ENCODE results near the gene SNX3. TPM values are rescaled to one million over a fixed set of nuclear protein-coding genes. Genes with fewer than 3 reads are reported as not detected.
"Not testable (repeated sequence)": the region's sequence is repeated elsewhere in the genome, so short reads cannot be mapped to it uniquely, and the experiment has no call there.

SNX3 gene
- total RNA-seq, 1 experiment from 2014 or later: 104 TPM

- intact Hi-C loops (cut with micrococcal nuclease; ENCODE audit: unreplicated experiment): no loop called here
- H3K9me3 ChIP-seq (ENCODE audit: low read depth, low read length, poor library complexity, severe bottlenecking): no peaks in the 10 kb centered on the region
- H3K4me1 ChIP-seq (ENCODE audit: insufficient read depth, low read length, poor library complexity, severe bottlenecking): peaks cover 4% of the 10 kb centered on the region
- H3K27me3 ChIP-seq (replicated peaks; ENCODE audit: insufficient read depth, low read depth, low read length, poor library complexity): no peaks in the 10 kb centered on the region
- no peak for DNase-seq (ENCODE audit: low spot score)
- ChIA-PET POLR2A (ENCODE audit: low non-redundant PET) (no interaction called here), CTCF (no interaction called here)
- BruUV-seq (replicated peaks): no TSS peak
- no peak overlapping the region for H3K4me3 ChIP-seq (ENCODE audit: low read depth, low read length, poor library complexity, severe bottlenecking)
- no peaks in the 10 kb centered on the region for H3K36me3 ChIP-seq (ENCODE audit: insufficient read depth, low read length, poor library complexity, severe bottlenecking)
- H3K27ac ChIP-seq (ENCODE audit: low read depth, low read length, poor library complexity, severe bottlenecking): no peak overlapping the region
- TF ChIP-seq EZH2 (IDR thresholded peaks at IDR 0.05; ENCODE audit: borderline replicate concordance, low read depth, low read length, poor library complexity, severe bottlenecking): no peak
- TF ChIP-seq CTCF (conservative IDR thresholded peaks at IDR 0.05; ENCODE audit: low read depth, low read length): no peak
These were observed 9.6 kb downstream of the SNX3 start for GRCh38 chr6:108251252-108251651.

- ChIA-PET CTCF (no interaction called here), POLR2A (ENCODE audit: low non-redundant PET) (no interaction called here)
- H3K4me3 ChIP-seq (ENCODE audit: low read depth, low read length, poor library complexity, severe bottlenecking): no peak overlapping the region
- no TSS peak for BruUV-seq (replicated peaks)
- intact Hi-C loops (cut with micrococcal nuclease; ENCODE audit: unreplicated experiment): no loop called here
- peaks cover 4% of the 10 kb centered on the region for H3K4me1 ChIP-seq (ENCODE audit: insufficient read depth, low read length, poor library complexity, severe bottlenecking)
- H3K36me3 ChIP-seq (ENCODE audit: insufficient read depth, low read length, poor library complexity, severe bottlenecking): no peaks in the 10 kb centered on the region
- peak; percentile 47 for DNase-seq (ENCODE audit: low spot score)
- no peaks in the 10 kb centered on the region for H3K9me3 ChIP-seq (ENCODE audit: low read depth, low read length, poor library complexity, severe bottlenecking)
- H3K27ac ChIP-seq (ENCODE audit: low read depth, low read length, poor library complexity, severe bottlenecking): no peak overlapping the region
- no peaks in the 10 kb centered on the region for H3K27me3 ChIP-seq (replicated peaks; ENCODE audit: insufficient read depth, low read depth, low read length, poor library complexity)
- peak; percentile 48; the same call in 1 of the 2 replicates for TF ChIP-seq CTCF (conservative IDR thresholded peaks at IDR 0.05; ENCODE audit: low read depth, low read length)
- no peak for TF ChIP-seq EZH2 (IDR thresholded peaks at IDR 0.05; ENCODE audit: borderline replicate concordance, low read depth, low read length, poor library complexity, severe bottlenecking)
These were observed 10.5 kb downstream of the SNX3 start for GRCh38 chr6:108250240-108250866.

DNA sequence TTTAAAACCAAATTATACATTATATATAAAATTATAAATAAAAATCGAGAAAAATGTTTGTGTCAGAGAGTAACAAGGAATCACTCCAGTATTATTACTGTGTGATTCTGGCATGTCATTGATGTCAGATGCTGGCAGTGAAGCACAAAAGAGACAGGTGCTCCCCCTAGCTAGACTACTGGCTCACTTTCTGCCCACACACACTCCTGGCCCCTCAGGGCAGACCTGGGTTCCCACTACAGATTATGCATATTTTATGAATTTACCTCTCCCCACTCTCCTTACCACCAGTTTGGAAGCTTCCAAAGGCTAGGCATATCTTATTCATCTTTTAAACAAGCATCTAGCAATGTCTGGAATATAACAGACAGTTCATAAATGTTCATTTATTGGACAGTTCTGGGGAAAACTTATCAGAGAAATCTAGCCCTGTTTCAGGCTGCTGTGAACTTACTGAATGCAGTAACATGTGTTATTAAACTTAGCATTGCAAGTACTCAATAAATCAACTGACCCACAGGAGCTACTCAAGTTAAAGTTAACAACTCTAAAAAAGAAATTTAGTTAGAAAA lies 12.8 kb downstream of the SNX3 start:
- Histone ChIP-seq H3K27ac (ENCODE audit: low read depth, low read length, poor library complexity, severe bottlenecking) (no peak overlapping the region), H3K4me1 (ENCODE audit: insufficient read depth, low read length, poor library complexity, severe bottlenecking) (peaks cover 4% of the 10 kb centered on the region), H3K27me3 (replicated peaks; ENCODE audit: insufficient read depth, low read depth, low read length, poor library complexity) (no peaks in the 10 kb centered on the region), H3K9me3 (ENCODE audit: low read depth, low read length, poor library complexity, severe bottlenecking) (peaks cover 9% of the 10 kb centered on the region), H3K4me3 (ENCODE audit: low read depth, low read length, poor library complexity, severe bottlenecking) (no peak overlapping the region), H3K36me3 (ENCODE audit: insufficient read depth, low read length, poor library complexity, severe bottlenecking) (no peaks in the 10 kb centered on the region)
- no peak for DNase-seq (ENCODE audit: low spot score)
- ChIA-PET CTCF (no interaction called here), POLR2A (ENCODE audit: low non-redundant PET) (no interaction called here)
- TF ChIP-seq CTCF (conservative IDR thresholded peaks at IDR 0.05; ENCODE audit: low read depth, low read length) (no peak), EZH2 (IDR thresholded peaks at IDR 0.05; ENCODE audit: borderline replicate concordance, low read depth, low read length, poor library complexity, severe bottlenecking) (no peak)
- intact Hi-C loops (cut with micrococcal nuclease; ENCODE audit: unreplicated experiment): no loop called here
- no TSS peak for BruUV-seq (replicated peaks)

- H3K4me3 ChIP-seq (ENCODE audit: low read depth, low read length, poor library complexity, severe bottlenecking); CTCF ChIA-PET; POLR2A ChIA-PET (ENCODE audit: low non-redundant PET); H3K4me1 ChIP-seq (ENCODE audit: insufficient read depth, low read length, poor library complexity, severe bottlenecking); H3K27me3 ChIP-seq (replicated peaks; ENCODE audit: insufficient read depth, low read depth, low read length, poor library complexity); H3K27ac ChIP-seq (ENCODE audit: low read depth, low read length, poor library complexity, severe bottlenecking); BruUV-seq (replicated peaks); H3K36me3 ChIP-seq (ENCODE audit: insufficient read depth, low read length, poor library complexity, severe bottlenecking); intact Hi-C loops (cut with micrococcal nuclease; ENCODE audit: unreplicated experiment); DNase-seq (ENCODE audit: low spot score): not testable (repeated sequence)
- H3K9me3 ChIP-seq (ENCODE audit: low read depth, low read length, poor library complexity, severe bottlenecking): peaks cover 17% of the 10 kb centered on the region
These were observed 15.7 kb downstream of the SNX3 start for GRCh38 chr6:108245095-108245494.

Data from A673 (cell line).